Breast epithelium (tissue), 3 donors: Measurements from ENCODE around the gene STXBP3.

Experiments
- POLR2A ChIP-seq: fragments of 450-650 bp; IDR thresholded peaks from one replicate; pipeline ENCODE4 v1.6.1; 2016; ENCODE audit warnings: antibody characterized with exemption, mild to moderate bottlenecking, moderate library complexity
- TF ChIP-seq, protein P1 (sequence below), 3 donors: fragments of 450-650 bp; IDR thresholded peaks; one replicate each; pipeline ENCODE4 v1.5.1; 2016 to 2017; ENCODE audit warnings: antibody characterized with exemption in 3 of 3, mild to moderate bottlenecking in 3 of 3, moderate library complexity in 3 of 3

GRCh38 chr1:108828074-108828961 lies 81.8 kb downstream of the STXBP3 start:
- TF ChIP-seq, protein P1, sequence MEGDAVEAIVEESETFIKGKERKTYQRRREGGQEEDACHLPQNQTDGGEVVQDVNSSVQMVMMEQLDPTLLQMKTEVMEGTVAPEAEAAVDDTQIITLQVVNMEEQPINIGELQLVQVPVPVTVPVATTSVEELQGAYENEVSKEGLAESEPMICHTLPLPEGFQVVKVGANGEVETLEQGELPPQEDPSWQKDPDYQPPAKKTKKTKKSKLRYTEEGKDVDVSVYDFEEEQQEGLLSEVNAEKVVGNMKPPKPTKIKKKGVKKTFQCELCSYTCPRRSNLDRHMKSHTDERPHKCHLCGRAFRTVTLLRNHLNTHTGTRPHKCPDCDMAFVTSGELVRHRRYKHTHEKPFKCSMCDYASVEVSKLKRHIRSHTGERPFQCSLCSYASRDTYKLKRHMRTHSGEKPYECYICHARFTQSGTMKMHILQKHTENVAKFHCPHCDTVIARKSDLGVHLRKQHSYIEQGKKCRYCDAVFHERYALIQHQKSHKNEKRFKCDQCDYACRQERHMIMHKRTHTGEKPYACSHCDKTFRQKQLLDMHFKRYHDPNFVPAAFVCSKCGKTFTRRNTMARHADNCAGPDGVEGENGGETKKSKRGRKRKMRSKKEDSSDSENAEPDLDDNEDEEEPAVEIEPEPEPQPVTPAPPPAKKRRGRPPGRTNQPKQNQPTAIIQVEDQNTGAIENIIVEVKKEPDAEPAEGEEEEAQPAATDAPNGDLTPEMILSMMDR (IDR thresholded peaks at IDR 0.05): peak; percentile 70 to 89 (median 89)
- TF ChIP-seq POLR2A: no peak
